Loucy (cell line): ENCODE results near the gene CSNK2B.

Experiments used
- H2AFZ ChIP-seq: fragments of 200-600 bp; sonication (generic); 2 replicates; pipeline ENCODE4 v1.6.0; 2016; ENCODE audit warnings: antibody characterized with exemption, mild to moderate bottlenecking, low read length, moderate library complexity
- H3F3A ChIP-seq: fragments of 200-600 bp; 2 replicates; pipeline ENCODE4 v1.6.0; 2016; ENCODE audit warnings: antibody characterized with exemption, low read depth, mild to moderate bottlenecking
- H3K27me3 ChIP-seq: fragments of 200-600 bp; sonication (generic); 2 replicates; pipeline ENCODE4 v1.6.1; 2014; ENCODE audit warnings: low read length, mild to moderate bottlenecking; ENCODE audit not compliant: insufficient read depth, poor library complexity, severe bottlenecking
- H3K36me3 ChIP-seq: fragments of 200-600 bp; sonication (generic); 2 replicates; pipeline ENCODE4 v1.6.1; 2016; ENCODE audit warnings: low read length; ENCODE audit not compliant: insufficient read depth
- H3K4me1 ChIP-seq: fragments of 200-600 bp; sonication (generic); 2 replicates; pipeline ENCODE4 v1.5.1; 2014; ENCODE audit warnings: low read length, mild to moderate bottlenecking; ENCODE audit not compliant: insufficient read depth, poor library complexity, severe bottlenecking
- H3K4me2 ChIP-seq: fragments of 200-600 bp; sonication (generic); 2 replicates; pipeline ENCODE4 v1.6.0; 2014; ENCODE audit warnings: antibody characterized with exemption, low read length, low read depth, mild to moderate bottlenecking; ENCODE audit not compliant: poor library complexity, severe bottlenecking
- H3K4me3 ChIP-seq: fragments of 200-600 bp; sonication (generic); 2 replicates; pipeline ENCODE4 v1.5.1; 2014; ENCODE audit warnings: low read length, mild to moderate bottlenecking, mixed read lengths; ENCODE audit not compliant: poor library complexity, severe bottlenecking
- H3K79me2 ChIP-seq: fragments of 200-600 bp; sonication (generic); 2 replicates; pipeline ENCODE4 v1.6.1; 2014; ENCODE audit warnings: low read length; ENCODE audit not compliant: insufficient read depth
- H3K9ac ChIP-seq: fragments of 200-600 bp; sonication (generic); 2 replicates; pipeline ENCODE4 v1.6.0; 2014; ENCODE audit warnings: mild to moderate bottlenecking, low read depth, low read length, moderate library complexity; ENCODE audit not compliant: poor library complexity, severe bottlenecking
- H3K9me2 ChIP-seq: fragments of 200-600 bp; sonication (generic); replicated peaks from 2 replicates; pipeline ENCODE4 v1.6.1; 2016; ENCODE audit warnings: low read depth, low read length, mixed read lengths
- H3K9me3 ChIP-seq: fragments of 200-600 bp; sonication (generic); 2 replicates; pipeline ENCODE4 v1.6.1; 2014; ENCODE audit warnings: mild to moderate bottlenecking, antibody characterized with exemption, low read length, low read depth; ENCODE audit not compliant: insufficient read depth
- H4K20me1 ChIP-seq: fragments of 200-600 bp; sonication (generic); 2 replicates; pipeline ENCODE4 v1.6.0; 2014; ENCODE audit warnings: antibody characterized with exemption, low read length, mild to moderate bottlenecking; ENCODE audit not compliant: insufficient read depth, poor library complexity, severe bottlenecking
- EZH2phosphoT487 ChIP-seq: fragments of 200-600 bp; IDR thresholded peaks from 2 replicates; pipeline ENCODE4 v1.6.1; 2018; ENCODE audit warnings: antibody characterized with exemption, mild to moderate bottlenecking, moderate library complexity, borderline replicate concordance
- TF ChIP-seq, protein P1 (sequence below): fragments of 200-600 bp; sonication (generic); conservative IDR thresholded peaks from 2 replicates; pipeline ENCODE4 v1.5.1; 2014; ENCODE audit warnings: mild to moderate bottlenecking, antibody characterized with exemption, low read length

The CSNK2B gene

DNA sequence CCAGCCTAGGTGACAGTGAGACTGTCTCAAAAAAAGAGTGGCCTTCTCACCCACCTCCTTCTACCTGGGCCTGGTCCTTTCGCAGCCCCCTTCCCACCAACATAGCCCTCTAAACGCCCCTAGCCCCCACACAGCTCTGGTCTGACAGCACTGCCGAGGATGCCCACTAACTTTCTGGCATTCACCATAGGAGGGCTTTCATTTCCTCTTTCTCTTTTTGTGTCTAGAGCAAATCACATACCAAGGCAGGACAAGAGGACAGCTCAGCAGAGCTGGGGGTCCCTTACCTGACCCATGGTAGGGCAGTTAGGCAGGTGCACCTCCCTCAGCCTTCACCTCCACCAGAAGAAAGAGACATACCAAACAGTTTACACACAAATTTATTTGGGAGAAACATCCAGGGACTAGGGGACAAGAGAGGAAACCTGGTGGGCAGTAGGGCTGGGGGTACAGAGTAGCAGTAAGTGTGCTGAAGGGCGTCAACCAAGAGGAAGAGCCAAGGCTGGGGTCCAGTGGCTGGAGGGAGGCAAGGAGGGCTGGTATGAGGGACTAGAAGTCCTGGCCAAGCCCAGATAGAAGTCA, 10.5 kb downstream of the CSNK2B start:
- H3K79me2 ChIP-seq: no peaks in the 10 kb centered on the region
- TF ChIP-seq, protein P1, sequence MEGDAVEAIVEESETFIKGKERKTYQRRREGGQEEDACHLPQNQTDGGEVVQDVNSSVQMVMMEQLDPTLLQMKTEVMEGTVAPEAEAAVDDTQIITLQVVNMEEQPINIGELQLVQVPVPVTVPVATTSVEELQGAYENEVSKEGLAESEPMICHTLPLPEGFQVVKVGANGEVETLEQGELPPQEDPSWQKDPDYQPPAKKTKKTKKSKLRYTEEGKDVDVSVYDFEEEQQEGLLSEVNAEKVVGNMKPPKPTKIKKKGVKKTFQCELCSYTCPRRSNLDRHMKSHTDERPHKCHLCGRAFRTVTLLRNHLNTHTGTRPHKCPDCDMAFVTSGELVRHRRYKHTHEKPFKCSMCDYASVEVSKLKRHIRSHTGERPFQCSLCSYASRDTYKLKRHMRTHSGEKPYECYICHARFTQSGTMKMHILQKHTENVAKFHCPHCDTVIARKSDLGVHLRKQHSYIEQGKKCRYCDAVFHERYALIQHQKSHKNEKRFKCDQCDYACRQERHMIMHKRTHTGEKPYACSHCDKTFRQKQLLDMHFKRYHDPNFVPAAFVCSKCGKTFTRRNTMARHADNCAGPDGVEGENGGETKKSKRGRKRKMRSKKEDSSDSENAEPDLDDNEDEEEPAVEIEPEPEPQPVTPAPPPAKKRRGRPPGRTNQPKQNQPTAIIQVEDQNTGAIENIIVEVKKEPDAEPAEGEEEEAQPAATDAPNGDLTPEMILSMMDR: no peak
- no peak for TF ChIP-seq EZH2phosphoT487
- no peak overlapping the region for H3K9ac ChIP-seq
- peaks cover 11% of the 10 kb centered on the region; the same call in 1 of the 2 replicates for H3K36me3 ChIP-seq
- no peak overlapping the region for H3K4me3 ChIP-seq
- H3F3A ChIP-seq: no peaks in the 10 kb centered on the region
- no peaks in the 10 kb centered on the region for H3K27me3 ChIP-seq
- H2AFZ ChIP-seq: no peak overlapping the region
- H3K4me1 ChIP-seq: peaks cover 8% of the 10 kb centered on the region
- no peak overlapping the region for H3K4me2 ChIP-seq
- H3K9me3 ChIP-seq: no peaks in the 10 kb centered on the region
- no peaks in the 10 kb centered on the region for H3K9me2 ChIP-seq
- no peaks in the 10 kb centered on the region for H4K20me1 ChIP-seq

DNA sequence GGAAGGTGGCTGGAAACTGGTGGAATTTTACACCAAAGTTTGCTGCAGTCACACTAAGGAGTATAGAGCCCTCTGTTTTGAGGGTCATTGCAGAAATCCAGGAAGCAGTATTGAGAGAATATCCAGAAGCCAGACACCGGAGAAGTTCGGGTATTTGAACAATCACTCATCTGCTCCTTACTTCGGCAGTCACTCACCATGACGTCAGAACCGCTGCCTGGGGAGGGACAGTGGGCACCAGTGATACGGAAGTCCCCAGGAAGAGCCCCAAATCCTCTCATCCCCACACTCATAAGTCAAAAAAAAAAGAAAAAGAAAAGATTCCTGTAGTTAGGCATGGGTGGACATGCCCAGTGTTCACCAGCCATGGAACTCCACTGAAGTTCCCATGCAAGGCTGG, 11.0 kb downstream of the CSNK2B start:
- H3K9me3 ChIP-seq: no peaks in the 10 kb centered on the region
- H2AFZ ChIP-seq: no peak overlapping the region

DNA sequence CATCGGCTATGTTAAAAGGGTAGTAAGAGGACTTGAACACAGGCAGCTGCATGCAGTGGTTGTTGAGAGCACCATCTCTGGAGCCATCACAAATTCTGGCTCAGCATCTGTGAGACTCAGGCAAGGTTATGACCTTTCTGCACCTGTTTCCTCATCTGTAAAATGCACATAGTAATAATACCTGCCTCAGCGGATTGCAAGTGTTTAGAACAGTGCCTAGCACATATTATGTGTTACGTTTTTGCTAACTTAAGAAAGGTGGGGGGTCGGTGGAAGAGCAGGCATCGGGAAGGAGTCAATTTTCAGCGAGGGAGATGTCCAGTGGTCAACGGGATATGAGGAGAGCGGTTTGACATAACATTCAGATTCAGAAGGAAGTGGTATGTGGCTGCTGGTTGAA, 12.1 kb downstream of the CSNK2B start:
- no peak for TF ChIP-seq EZH2phosphoT487
- TF ChIP-seq, protein P1: no peak
- Histone ChIP-seq H3K4me2 (no peak overlapping the region), H4K20me1 (no peaks in the 10 kb centered on the region), H3K79me2 (no peaks in the 10 kb centered on the region), H3K9ac (no peak overlapping the region), H3K4me3 (no peak overlapping the region), H2AFZ (no peak overlapping the region), H3F3A (no peaks in the 10 kb centered on the region), H3K27me3 (no peaks in the 10 kb centered on the region), H3K36me3 (peaks cover 3% of the 10 kb centered on the region; the same call in 1 of the 2 replicates), H3K4me1 (peaks cover 8% of the 10 kb centered on the region), H3K9me2 (no peaks in the 10 kb centered on the region), H3K9me3 (no peaks in the 10 kb centered on the region)

More for the DNA sequence above, 11.0 kb downstream of the CSNK2B start:
- Histone ChIP-seq H4K20me1 (no peaks in the 10 kb centered on the region), H3K9ac (no peak overlapping the region), H3K27me3 (no peaks in the 10 kb centered on the region), H3F3A (no peaks in the 10 kb centered on the region), H3K4me3 (no peak overlapping the region), H3K36me3 (peaks cover 6% of the 10 kb centered on the region; the same call in 1 of the 2 replicates), H3K9me2 (no peaks in the 10 kb centered on the region), H3K79me2 (no peaks in the 10 kb centered on the region), H3K4me2 (no peak overlapping the region), H3K4me1 (peaks cover 8% of the 10 kb centered on the region)
- TF ChIP-seq, protein P1: no peak
- TF ChIP-seq EZH2phosphoT487: no peak
